Muscle layer of colon (tissue), 2 donors: Measurements from ENCODE around the gene CRIP2.

Experiments used
- H3K27ac ChIP-seq: one replicate; pipeline ENCODE4 v1.7.0; 2013; ENCODE audit warnings: low read depth, mild to moderate bottlenecking, low read length, moderate library complexity
- H3K27me3 ChIP-seq, 2 donors: one replicate each; pipeline ENCODE4 v1.7.0; 2013; ENCODE audit warnings: low read length in 2 of 2, mild to moderate bottlenecking in 2 of 2; ENCODE audit not compliant: insufficient read depth in 2 of 2, control insufficient read depth in 1 of 2
- H3K36me3 ChIP-seq: one replicate; pipeline ENCODE4 v1.7.0; 2013; ENCODE audit warnings: mild to moderate bottlenecking, low read length; ENCODE audit not compliant: insufficient read depth
- H3K4me1 ChIP-seq: one replicate; pipeline ENCODE4 v1.7.0; 2013; ENCODE audit warnings: mild to moderate bottlenecking, low read length; ENCODE audit not compliant: insufficient read depth
- H3K4me3 ChIP-seq, 2 donors: one replicate each; pipeline ENCODE4 v1.7.0; 2013; ENCODE audit warnings: low read length in 2 of 2, low read depth in 1 of 2, mild to moderate bottlenecking in 1 of 2, moderate library complexity in 1 of 2
- H3K9ac ChIP-seq: one replicate; pipeline ENCODE4 v1.7.0; 2013; ENCODE audit warnings: low read length
- H3K9me3 ChIP-seq: one replicate; pipeline ENCODE4 v1.7.0; 2013; ENCODE audit warnings: mild to moderate bottlenecking, low read length
- donor health status: abdominal sarcoma.
- donor health status: Adenocarcinoma of cecum.

Gene CRIP2

DNA sequence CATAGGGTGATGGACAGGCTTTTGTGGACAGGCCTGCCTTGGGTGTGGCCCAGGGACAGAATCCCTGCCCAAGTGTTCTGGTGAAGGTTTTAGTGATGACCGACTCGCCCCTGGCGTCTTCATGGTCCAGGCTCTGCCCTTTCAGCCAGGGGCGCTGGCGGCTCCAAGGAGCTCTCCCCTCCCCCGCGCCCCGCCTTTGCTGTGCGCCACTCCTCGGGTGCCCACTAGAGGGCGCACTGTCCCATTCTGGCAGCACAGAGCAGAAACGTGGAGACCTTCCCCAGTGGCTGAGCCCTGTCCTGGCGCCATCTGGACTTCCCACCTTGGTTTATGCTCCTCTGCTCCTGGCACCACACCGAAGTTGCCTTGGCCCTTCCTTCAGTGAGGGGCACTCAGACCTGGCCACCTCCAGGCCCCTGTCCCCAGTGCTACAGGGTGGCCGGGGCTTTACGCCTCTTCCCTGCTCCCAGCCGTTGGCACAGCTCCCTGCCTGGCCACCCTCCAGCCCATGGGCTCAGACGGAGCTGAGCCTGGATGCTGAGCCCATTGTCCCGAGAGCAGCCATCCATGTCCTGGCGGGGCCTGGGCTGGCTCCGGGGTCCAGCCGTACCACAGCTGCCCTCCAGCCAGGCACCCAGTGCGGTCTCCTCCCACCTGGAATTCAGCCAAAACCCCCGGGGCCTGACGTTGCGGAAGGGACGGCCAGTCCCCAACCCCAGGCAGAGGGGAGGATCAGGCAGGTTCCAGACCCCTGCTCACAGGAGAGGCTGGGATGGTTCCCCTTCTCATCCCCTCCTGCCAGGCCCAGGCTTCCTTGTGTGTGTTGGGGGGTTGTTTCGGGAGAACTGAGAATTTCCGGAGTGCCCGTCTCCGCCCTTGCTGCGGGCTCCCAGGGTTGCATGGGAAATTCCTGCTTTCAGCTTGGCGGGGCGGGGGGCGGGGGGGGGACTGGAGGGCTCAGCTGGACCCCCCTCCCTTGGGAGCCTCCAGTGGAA lies 6.5 kb downstream of the CRIP2 start:
- Histone ChIP-seq H3K36me3 (no peaks in the 10 kb centered on the region), H3K27me3 (peaks cover 0 to 18% of the 10 kb centered on the region in 2 donors), H3K4me1 (peaks cover 53% of the 10 kb centered on the region), H3K9ac (peak overlapping the region; percentile 54), H3K9me3 (no peaks in the 10 kb centered on the region), H3K4me3 (peak overlapping the region; percentile 34 to 71), H3K27ac (peak overlapping the region; percentile 89)

DNA sequence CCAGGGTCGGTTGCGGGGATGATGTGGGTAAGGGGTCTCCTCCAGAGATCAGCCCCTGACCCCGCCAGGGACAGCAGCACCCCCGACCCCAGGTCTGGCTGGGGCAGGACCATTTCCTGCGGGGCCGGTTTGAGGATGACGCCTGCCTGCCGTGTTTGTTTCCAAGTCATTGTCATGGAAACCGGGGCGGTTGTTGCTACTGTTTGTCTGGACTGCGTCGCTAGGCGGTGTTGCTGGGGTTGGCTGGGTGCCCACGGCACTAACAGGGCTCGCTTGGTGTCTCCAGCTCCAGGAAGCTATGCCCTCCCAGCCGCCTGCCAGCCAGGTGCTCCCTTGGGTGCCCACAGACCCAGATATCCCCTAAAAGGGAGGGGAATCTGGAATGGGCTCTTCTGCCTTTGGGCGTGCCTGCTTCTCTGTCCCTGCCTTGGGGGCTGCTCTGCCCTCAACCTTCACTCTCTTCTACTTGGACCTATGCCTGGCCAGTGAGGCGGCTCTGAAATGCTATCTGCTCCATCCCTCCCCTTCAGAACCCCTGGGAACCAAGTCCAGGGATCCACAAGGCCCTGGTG lies 7.4 kb downstream of the CRIP2 start:
- Histone ChIP-seq H3K36me3 (no peaks in the 10 kb centered on the region), H3K4me1 (peaks cover 45% of the 10 kb centered on the region)

DNA sequence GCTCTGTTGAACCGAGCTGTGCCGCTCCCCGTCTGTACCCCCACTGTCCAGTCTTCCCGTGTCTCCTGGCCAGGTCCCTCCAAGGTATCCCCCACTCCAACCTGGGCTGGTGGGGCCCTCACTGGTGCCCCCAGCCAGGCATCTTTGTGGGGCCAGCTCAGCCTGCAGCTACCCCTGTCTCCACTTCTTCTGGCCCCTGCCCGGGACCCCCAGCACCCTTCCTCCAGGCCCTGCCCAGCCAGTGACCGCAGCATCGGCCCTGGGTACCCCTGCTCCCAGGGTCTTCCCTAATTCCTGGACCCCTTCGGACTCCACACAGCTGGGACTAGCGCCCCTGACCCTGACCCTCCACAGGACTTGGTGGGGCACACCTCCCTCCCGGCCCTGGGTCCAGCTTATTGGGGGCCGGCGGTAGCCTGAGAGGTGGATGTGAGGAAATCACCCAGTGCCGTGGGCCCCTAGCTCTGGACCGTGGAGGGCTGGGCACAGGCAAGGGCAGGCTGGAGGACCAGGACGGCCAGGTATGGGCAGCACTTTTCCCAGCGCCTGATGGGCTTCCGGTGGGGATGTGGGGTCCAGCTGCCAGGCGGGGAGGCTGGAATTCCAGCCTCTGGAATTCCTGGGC lies 8.0 kb downstream of the CRIP2 start:
- no peaks in the 10 kb centered on the region for H3K36me3 ChIP-seq
- H3K27me3 ChIP-seq = peaks cover 0 to 20% of the 10 kb centered on the region in 2 donors
- H3K4me3 ChIP-seq = peak overlapping the region in 1 of 2 donors; percentile 27
- peaks cover 42% of the 10 kb centered on the region for H3K4me1 ChIP-seq
- H3K9me3 ChIP-seq = no peaks in the 10 kb centered on the region
- H3K9ac ChIP-seq = no peak overlapping the region
- H3K27ac ChIP-seq = peak overlapping the region; percentile 50

More for the DNA sequence above, 7.4 kb downstream of the CRIP2 start:
- Histone ChIP-seq H3K9ac (no peak overlapping the region), H3K27me3 (peaks cover 0 to 18% of the 10 kb centered on the region in 2 donors), H3K9me3 (no peaks in the 10 kb centered on the region), H3K4me3 (peak overlapping the region in 1 of 2 donors; percentile 27), H3K27ac (peak overlapping the region; percentile 50)

DNA sequence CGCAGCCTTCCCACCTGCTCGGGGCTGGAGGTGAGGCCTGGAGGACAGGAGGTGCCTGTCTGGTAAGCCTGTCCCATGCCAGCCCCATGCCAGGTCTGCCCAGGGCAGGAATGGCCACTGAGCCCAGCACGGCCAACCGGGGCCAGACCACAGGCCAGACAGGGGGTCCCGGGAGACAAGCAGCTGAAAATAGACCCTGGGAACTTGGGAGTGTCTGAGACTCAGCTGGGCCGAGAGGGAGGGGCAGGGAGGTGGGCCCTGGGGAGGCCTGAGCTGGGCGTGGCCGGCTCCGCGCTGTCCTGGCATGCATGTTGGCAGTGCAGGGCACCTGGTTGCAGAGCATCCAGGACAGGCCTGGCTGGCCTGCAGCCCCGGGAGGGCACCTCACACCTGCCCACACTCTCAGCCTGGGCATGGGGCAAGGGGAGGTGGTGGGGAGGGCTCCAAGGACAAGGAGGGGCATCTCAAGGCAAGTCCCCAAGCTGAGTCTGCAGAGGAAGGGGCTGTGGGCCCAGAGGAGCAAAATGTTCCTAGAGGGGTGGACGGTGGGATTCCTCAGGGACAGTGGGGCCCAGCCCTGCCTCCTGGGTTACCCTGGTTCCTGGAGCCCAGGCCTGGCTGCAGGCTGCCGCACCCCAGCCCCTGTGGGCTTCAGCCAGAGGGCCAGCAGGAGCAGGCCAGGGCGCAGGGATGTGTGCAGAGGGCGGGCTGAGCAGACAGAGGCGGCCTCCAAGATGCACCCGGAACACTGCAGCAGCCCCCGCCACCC lies 8.9 kb downstream of the CRIP2 start:
- Histone ChIP-seq H3K27ac (peak overlapping the region; percentile 50), H3K36me3 (no peaks in the 10 kb centered on the region), H3K4me3 (no peak overlapping the region), H3K9ac (no peak overlapping the region), H3K9me3 (no peaks in the 10 kb centered on the region), H3K4me1 (peaks cover 42% of the 10 kb centered on the region), H3K27me3 (peaks cover 0 to 25% of the 10 kb centered on the region in 2 donors)

DNA sequence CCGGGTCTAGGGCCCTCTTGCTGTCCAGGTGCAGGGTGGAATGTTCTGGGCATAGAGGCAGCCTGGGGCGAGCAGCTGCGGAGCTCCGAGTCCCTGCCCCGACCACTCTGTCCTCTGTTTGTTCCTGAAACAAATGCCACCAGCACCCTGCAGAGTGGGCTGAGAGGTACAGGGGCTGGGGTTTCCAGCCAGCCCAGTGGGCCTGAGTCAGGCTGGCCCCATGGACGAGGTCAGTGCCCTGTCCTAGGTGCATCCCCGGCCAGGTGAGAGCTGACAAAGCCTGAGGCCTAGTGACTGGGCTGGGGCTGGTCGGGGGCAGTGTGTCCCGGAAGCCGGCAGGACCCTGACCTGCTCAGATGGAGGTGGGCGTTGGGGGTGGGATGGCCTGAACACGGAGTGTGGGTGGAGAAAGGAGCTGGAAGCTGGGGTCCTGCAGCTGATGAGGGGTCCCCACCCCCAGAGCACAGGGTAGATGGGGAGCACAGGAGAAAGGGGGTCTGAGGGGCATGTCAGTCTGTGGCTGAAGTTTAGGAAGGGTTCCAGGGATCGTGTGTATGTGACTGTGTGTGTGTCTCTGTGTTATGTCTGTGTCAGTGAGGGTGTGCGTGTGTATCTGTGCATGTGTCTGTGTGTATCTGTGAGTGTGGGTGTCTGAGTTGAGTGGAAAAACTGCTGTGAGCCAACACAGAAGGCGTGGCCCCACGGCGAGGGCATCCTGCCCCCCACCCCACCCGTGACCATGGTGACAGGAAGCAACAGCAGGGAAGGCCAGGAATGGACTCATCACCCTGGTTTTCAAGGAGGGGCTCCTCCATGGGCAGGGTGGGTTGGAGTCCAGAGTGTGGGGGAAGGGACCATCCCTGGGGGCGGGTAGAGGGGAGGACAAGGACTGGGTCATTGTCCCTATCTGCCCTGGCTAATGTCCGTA lies 9.7 kb downstream of the CRIP2 start:
- Histone ChIP-seq H3K27me3 (peaks cover 0 to 25% of the 10 kb centered on the region in 2 donors), H3K9me3 (no peaks in the 10 kb centered on the region), H3K36me3 (no peaks in the 10 kb centered on the region), H3K27ac (peak overlapping the region; percentile 50), H3K9ac (no peak overlapping the region), H3K4me3 (no peak overlapping the region), H3K4me1 (peaks cover 48% of the 10 kb centered on the region)

DNA sequence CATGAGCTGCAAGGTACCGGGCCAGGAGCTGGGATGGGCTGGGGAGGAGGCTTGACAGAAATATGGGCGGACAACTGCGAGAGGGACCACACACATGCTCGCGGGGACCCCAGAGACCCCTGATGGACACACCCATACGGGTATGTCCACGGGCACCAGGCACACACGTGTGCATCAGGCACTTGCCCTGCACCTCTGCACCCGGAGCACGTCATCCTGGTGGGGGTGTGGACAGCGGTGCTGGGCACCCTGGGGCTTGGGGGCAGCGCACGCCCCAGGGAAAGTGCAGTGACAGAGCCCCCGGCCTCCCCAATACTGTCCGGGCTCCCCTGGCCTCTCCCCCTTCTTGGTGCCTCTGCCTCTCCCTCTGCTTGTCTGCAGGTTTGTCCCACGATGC lies 10.4 kb downstream of the CRIP2 start:
- Histone ChIP-seq H3K27ac (no peak overlapping the region), H3K9ac (no peak overlapping the region), H3K27me3 (peaks cover 0 to 25% of the 10 kb centered on the region in 2 donors), H3K4me1 (peaks cover 51% of the 10 kb centered on the region), H3K4me3 (no peak overlapping the region), H3K9me3 (no peaks in the 10 kb centered on the region), H3K36me3 (no peaks in the 10 kb centered on the region)

DNA sequence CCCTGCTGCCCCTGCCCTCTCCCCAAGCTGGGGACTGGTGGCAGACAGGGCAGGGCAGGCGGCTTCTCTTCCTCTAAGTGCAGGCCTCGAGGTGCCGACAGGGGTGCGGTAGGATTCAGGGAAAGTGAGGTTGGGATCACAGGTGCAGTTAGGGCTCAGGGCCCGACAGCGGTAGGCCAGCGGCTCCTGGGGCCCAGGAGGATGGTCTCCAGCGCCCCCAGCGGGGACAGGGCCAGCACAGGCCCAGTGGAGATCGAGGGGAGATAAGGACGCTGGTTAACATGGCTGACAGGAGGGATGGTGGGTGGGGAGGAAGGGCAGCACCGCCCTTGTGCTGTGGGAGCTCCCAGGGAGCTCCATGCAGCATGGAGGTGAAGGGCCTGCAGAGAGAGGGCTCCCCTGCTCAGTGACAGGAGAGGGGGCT lies 11.1 kb downstream of the CRIP2 start:
- H3K27me3 ChIP-seq = peaks cover 0 to 25% of the 10 kb centered on the region in 2 donors
- H3K9me3 ChIP-seq = no peaks in the 10 kb centered on the region
- H3K27ac ChIP-seq = peak overlapping the region; percentile 34
- H3K4me1 ChIP-seq = peaks cover 45% of the 10 kb centered on the region
- H3K36me3 ChIP-seq = no peaks in the 10 kb centered on the region
- no peak overlapping the region for H3K4me3 ChIP-seq
- no peak overlapping the region for H3K9ac ChIP-seq

DNA sequence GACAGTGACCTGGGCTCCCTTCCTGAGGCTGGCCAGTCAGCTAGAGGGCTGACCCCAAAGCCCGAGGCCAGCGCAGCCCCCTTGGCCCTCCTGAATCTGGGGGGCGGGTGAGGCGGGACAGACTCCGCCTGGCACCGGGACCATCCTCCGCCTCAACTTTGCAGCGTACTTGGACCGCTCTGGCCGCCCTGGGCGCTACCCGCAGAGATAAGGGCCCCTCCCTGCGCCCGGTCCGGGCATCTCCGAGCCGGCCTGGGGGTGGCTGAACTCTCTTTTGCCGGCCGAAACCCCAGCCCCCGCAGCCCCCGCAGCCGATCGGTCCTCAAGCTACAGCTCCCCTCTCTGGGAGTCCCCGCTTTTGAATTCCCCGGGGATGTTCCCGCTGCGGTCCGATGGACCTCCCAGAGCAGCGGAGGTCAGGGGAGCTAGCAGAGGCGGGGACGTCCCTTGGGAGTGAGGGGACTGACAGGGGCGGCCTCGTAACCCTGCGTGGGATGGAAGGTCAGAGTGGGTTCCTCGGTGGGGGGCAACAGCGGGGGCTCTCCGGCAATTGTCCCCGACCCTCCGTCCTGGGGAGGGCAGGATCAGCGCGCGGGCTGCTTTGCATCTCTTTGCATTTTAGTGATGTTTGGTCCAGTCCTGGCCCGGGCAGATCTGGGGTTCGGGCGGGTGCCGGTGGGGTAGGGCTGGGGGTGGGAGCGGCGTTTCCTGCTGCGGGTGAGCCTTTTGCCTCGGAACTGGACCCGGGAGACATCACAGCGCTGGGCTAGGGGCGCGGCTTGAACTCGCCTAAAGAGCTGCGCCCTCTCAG lies 11.7 kb downstream of the CRIP2 start, which contains the start of gene CRIP1:
Gene CRIP1, plus strand, starts transcription at position 724 of the 811 bp plus-strand sequence. CDS start 374 bp downstream, outside the sequence.
- no peaks in the 10 kb centered on the region for H3K36me3 ChIP-seq
- no peaks in the 10 kb centered on the region for H3K9me3 ChIP-seq
- peaks cover 0 to 25% of the 10 kb centered on the region in 2 donors for H3K27me3 ChIP-seq
- H3K4me3 ChIP-seq = peak within 1 kb of the TSS in 1 of 2 donors; percentile 41
- no peak within 1 kb of the TSS for H3K9ac ChIP-seq
- peak within 1 kb of the TSS; percentile 34 for H3K27ac ChIP-seq
- H3K4me1 ChIP-seq = peaks cover 39% of the 10 kb centered on the region

DNA sequence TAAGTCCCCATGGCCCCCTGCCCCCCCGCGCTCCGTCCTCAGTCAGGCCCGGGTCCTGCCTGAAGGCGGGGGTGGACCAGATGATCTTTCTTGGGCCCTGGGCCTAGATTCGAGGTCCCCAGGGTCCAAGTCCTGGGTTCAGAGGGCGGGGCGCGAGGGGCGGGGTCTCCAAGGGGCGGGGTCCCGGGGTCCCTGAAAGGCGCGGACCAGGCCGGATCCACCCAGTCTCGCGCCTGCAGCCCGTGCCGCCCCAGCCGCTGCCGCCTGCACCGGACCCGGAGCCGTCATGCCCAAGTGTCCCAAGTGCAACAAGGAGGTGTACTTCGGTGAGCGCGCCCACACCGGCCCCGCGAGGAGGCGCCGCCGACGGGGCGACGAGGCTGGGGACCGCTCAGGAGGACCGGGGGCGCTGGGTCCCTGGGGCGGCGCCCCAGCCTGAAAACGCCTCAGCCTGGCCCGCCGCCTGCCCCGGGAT lies 12.4 kb downstream of the CRIP2 start:
- H3K9me3 ChIP-seq = no peaks in the 10 kb centered on the region
- no peak overlapping the region for H3K27ac ChIP-seq
- H3K27me3 ChIP-seq = peaks cover 0 to 25% of the 10 kb centered on the region in 2 donors
- no peaks in the 10 kb centered on the region for H3K36me3 ChIP-seq
- H3K4me1 ChIP-seq = peaks cover 40% of the 10 kb centered on the region
- H3K4me3 ChIP-seq = peak overlapping the region in 1 of 2 donors; percentile 41
- H3K9ac ChIP-seq = no peak overlapping the region
